GM18868 (cell line): ENCODE results near the gene MINPP1.
"Not testable (repeated sequence)": the region's sequence is repeated elsewhere in the genome, so short reads cannot be mapped to it uniquely, and the experiment has no call there.

Experiments
- ATAC-seq: cut with Tn5 transposase; IDR thresholded peaks from one replicate; pipeline ENCODE4 v1.9.1; 2021; ENCODE audit warnings: mild to moderate bottlenecking, moderate library complexity; ENCODE audit not compliant: unreplicated experiment

The MINPP1 gene

GRCh38 chr10:87504640-87505365 lies at the start of gene MINPP1:
Gene MINPP1 (plus strand): TSS chr10:87504893. CDS start chr10:87504916, 23 bp downstream.
- peak; percentile 92 for ATAC-seq

DNA sequence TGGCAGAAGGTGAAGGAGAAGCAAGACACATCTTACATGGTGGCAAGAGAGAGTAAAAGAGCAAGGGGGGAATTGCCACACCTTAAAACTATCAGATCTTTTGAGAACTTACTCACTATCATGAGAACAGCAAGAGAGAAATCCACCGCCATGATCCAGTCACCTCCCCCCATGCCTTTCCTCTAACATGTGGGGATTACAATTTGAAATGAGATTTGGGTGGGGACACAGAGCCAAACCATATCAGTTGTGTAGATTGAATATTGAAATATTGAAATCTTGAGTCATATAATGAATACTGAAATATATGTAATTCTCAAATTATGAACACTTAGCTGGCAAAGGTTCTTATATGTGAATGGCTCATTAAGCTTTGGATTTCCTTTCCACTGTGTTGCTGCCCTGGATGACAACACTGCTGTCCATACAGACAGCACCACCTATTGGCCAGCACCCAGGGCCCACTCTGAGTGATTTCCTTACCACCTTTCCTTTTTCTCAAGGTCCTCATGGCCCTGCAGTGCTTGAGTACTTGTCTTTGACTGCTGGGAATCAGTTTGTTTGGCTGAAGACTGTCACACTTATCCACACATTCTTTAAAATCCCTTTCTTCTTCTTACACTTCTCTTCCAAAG lies 48.0 kb upstream of the MINPP1 start:
- not testable (repeated sequence) for ATAC-seq

DNA sequence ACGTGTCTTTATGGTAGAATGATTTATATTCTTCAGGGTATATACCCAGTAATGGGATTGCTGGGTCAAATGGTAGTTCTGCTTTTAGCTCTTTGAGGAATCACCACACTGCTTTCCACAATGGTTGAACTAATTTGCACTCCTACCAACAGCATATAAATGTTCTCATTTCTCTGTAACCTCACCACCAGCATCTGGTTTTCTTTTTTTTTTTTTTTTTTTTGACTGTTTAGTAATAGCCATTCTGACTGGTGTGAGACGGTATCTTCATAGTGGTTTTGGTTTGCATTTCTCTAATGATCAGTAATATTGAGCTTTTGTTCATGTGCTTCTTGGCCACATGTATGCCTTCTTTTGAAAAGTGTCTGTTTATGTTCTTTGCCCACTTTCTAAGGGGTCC lies 42.9 kb upstream of the MINPP1 start:
- not testable (repeated sequence) for ATAC-seq

GRCh38 chr10:87466849-87467248 lies 37.8 kb upstream of the MINPP1 start:
- not testable (repeated sequence) for ATAC-seq

DNA sequence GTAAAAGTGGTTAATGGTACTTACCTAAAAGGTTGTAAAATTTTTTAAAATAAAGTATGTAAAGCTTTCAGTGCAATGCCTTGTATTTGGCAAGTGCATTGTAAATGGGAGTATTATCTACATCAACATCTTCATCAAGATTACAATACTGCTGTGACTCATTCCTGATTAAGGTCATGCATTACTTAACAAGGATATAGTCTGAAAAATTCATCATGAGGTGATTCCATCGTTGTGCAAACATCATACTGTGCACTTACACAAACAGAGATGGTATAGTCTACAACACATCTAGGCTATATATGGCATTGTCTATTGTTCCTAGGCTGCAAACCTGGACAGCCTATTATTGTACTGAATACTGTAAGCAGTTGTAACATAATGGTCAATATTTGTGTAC lies 16.0 kb upstream of the MINPP1 start:
- not testable (repeated sequence) for ATAC-seq

DNA sequence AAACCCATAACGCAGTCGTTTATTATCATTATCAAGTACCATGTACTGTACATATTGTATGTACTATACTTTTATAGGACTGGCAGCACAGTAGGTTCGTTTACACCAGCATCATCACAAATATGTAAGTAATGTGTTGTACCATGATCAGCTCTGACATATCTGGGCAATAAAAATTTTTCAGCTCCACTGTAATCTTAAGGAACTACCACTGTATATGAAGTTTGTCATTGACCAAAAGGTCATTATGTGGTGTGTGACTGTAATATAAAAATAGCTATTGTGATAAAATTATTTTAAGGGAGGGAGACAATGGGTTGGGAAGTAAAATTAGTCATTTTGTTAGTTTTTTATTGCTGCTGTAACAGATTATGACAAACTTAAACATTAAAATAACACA lies 14.4 kb upstream of the MINPP1 start:
- ATAC-seq, result not testable (repeated sequence)

DNA sequence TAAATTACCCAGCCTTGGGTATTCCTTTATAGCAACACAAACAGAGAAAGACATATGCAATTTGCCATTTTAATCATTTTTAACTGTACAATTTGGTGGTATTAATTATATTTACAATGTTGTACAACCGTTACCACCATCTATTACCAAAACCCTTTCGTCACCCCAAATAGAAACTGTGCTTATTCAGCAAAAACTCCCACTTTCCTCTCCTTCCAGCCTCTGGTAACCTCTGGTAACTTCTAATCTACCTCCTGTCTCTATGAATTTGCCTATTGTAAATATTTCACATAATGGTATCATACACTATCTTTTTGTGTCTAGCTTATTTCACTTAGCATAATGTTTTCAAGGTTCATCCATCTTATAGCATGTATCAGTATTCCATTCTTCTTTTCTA lies 12.2 kb upstream of the MINPP1 start:
- ATAC-seq, result not testable (repeated sequence)

- ATAC-seq, result not testable (repeated sequence)
Observed at GRCh38 chr10:87495446-87495845, 9.2 kb upstream of the MINPP1 start.

GRCh38 chr10:87497386-87497785 lies 7.3 kb upstream of the MINPP1 start:
- not testable (repeated sequence) for ATAC-seq

- ATAC-seq, result not testable (repeated sequence)
Observed at GRCh38 chr10:87498106-87498789, 6.4 kb upstream of the MINPP1 start.

GRCh38 chr10:87500646-87501048 lies 4.0 kb upstream of the MINPP1 start:
- no peak for ATAC-seq

GRCh38 chr10:87503401-87503800 lies 1.3 kb upstream of the MINPP1 start:
- ATAC-seq, result no peak

DNA sequence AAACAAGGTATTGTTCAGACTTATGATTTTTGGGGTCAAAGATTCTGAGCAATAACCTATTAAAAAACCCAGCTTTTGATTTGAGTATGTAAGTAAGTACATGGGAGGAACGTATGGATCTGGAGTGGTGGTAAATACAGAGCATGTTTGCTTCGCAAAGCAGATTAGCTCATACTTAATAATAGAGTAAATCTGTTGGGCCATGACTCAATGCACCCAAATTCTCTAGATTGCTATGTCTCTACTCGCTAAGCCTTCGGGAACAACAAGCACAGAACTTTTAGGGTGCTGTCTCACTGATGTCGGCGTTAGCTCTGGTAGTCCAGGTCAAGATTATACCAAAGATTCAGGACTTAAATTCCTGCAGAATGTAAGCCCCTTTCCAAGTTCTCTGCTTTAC lies 807 bp upstream of the MINPP1 start:
- no peak for ATAC-seq

DNA sequence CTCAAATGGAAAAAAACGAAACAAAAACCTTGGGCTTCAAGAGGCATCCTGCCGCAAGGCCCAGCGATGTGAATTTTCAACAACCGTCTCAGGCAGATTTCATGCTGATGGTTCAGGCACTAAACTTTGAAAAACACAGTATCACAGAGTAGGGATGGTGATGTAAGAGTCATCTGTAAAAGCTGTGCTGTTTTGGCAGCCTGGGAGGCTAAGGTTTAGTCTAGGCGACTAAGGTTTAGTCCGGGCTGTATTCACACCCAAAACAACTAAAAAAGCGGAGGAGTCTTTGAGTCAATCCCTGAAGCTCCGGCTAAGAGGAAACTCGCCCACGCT lies 420 bp upstream of the MINPP1 start:
- ATAC-seq, result no peak

DNA sequence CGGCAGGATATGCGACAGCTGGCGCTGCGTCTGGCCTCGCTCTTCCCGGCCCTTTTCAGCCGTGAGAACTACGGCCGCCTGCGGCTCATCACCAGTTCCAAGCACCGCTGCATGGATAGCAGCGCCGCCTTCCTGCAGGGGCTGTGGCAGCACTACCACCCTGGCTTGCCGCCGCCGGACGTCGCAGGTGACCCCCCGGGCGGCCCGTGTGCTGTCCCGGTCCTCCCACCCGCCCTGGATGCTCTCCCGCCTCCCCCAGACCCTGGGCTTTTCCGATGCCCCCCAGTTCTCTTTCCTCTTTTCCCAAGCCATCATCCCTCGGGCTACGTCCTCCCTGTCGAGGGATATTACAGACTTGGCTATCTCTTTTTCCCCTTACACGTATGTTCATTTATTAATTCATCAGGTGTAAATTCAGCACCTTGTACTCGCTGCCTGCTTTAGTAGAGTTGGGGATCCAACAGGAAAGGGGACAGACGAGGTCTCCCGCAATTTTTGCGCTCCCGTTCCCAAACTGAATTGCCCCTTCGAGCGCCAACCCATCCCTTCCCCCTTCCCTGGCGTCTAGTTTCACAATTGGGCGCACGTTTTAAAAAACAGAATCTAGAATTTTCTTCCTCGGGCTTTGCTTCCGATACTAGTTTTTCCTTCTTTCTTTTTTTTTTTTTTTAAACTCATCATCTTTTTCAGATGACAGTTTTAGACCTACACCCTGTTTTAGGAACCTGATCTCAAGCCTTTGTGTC lies 846 bp downstream of the MINPP1 start:
- peak; percentile 54 for ATAC-seq

DNA sequence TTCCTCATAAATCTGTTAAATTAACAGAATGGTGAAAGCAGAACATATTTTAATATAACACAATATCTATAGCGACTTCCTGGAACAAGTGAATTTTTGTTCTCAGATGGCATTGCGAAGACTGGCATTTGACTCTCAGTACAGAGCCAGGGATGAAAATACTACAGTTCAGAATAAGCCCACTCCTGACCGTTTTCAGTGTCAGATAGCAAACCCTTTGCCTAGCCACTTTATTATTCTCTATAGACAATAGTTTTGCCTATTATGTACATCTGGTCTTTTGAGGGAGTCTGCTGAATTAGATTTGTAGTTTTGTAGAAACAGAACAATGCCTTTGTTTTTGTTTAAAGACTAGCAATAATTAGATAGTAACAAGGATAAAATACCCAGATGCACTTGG lies 2.3 kb downstream of the MINPP1 start:
- no peak for ATAC-seq

GRCh38 chr10:87507879-87508483 lies 3.3 kb downstream of the MINPP1 start:
- ATAC-seq, result no peak

DNA sequence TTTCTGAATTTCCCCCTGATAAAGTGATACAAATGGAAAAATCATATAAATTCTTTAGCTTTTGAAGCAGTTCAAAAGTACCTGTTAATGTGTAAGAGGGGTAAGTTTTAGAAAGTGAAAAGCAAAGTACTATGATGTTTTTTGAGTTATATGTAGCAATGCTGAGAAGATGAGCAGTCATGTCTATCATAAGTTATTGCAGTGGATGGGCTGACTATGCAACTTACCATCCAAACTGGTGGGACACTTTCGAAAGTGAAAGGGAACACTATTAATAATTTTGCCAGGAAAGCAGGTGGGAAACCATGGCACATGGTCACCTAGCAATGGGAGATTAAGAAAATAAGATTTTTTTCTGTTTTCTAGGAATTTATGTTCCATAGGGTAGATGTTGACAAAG lies 4.1 kb downstream of the MINPP1 start:
- no peak for ATAC-seq

GRCh38 chr10:87510025-87510424 lies 5.3 kb downstream of the MINPP1 start:
- no peak for ATAC-seq

DNA sequence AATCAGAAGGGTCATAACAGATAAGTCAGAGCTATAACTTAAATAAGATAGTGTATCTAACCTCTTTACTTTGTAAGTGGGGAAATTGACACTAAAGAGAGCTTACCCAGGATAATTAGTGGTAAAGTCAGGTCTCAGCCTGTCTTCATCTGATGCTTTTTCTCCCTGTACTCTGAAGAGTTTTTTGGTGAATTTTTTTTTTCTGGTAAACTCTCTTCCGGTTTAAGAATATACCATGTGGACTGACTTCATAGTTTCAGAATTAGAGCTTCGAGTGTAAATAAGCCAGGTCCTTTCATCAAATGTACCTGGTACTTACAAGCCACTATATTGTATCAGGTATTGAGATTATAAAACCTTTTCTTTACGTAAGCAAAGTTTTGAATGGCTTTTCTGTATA lies 6.8 kb downstream of the MINPP1 start:
- ATAC-seq, result no peak

GRCh38 chr10:87518937-87519336 lies 14.2 kb downstream of the MINPP1 start:
- no peak for ATAC-seq
